HG03565 (cell line): ENCODE data around the gene C6orf141.
"Not testable (repeated sequence)": the region's sequence is repeated elsewhere in the genome, so short reads cannot be mapped to it uniquely, and the experiment has no call there.

Experiments used
- ATAC-seq: cut with Tn5 transposase; IDR thresholded peaks from one replicate; pipeline ENCODE4 v1.9.1; 2021; ENCODE audit warnings: mild to moderate bottlenecking, moderate library complexity; ENCODE audit not compliant: unreplicated experiment

C6orf141 gene

GRCh38 chr6:49565855-49566254 lies 15.4 kb downstream of the C6orf141 start:
- no peak for ATAC-seq

- ATAC-seq: no peak
These were observed 20.1 kb downstream of the C6orf141 start for GRCh38 chr6:49570474-49571079.

- no peak for ATAC-seq
These were observed 26.1 kb downstream of the C6orf141 start for GRCh38 chr6:49576618-49577017.

- ATAC-seq: no peak
These were observed 29.2 kb downstream of the C6orf141 start for GRCh38 chr6:49579649-49580048.

GRCh38 chr6:49582529-49582928 lies 32.1 kb downstream of the C6orf141 start:
- ATAC-seq: no peak

- not testable (repeated sequence) for ATAC-seq
These were observed 36.8 kb downstream of the C6orf141 start for GRCh38 chr6:49587262-49587661.
